Neural crest cell (in vitro differentiated cells): ENCODE measurements around the gene S1PR3. TPM values are rescaled to one million over a fixed set of nuclear protein-coding genes. Genes with fewer than 3 reads are reported as not detected.
A peak's percentile ranks its signal among the peaks of the same experiment; 100 is the strongest.

Experiments used
- DNase-seq: peaks from one replicate; pipeline ENCODE4 v3.0.0; 2021; ENCODE audit warnings: low read depth, mixed read lengths, low spot score
- H3K27ac Mint-ChIP-seq: one replicate; pipeline ENCODE4 v1.8.0; 2021; ENCODE audit warnings: mild to moderate bottlenecking, mixed read lengths; ENCODE audit not compliant: unreplicated experiment
- H3K27me3 Mint-ChIP-seq: 2 replicates; pipeline ENCODE4 v1.8.0; 2021; ENCODE audit warnings: low read depth, mild to moderate bottlenecking, mixed read lengths
- H3K36me3 Mint-ChIP-seq: 2 replicates; pipeline ENCODE4 v1.8.0; 2021; ENCODE audit warnings: low read depth, mild to moderate bottlenecking, mixed read lengths
- H3K4me1 Mint-ChIP-seq: 2 replicates; pipeline ENCODE4 v1.8.0; 2021; ENCODE audit warnings: mixed read lengths
- H3K4me3 Mint-ChIP-seq: one replicate; pipeline ENCODE4 v1.8.0; 2021; ENCODE audit warnings: mild to moderate bottlenecking, mixed read lengths
- H3K9me3 Mint-ChIP-seq: 2 replicates; pipeline ENCODE4 v1.8.0; 2021; ENCODE audit warnings: mixed read lengths
- total RNA-seq: library from RNA; stranded (reverse); gene quantifications from 2 replicates; pipeline ENCODE4 v1.2.1, GENCODE V29; 2021
- TF ChIP-seq, protein P1 (sequence below): fragments of 200-600 bp; sonication (generic); conservative IDR thresholded peaks from 2 replicates; pipeline ENCODE4 v1.5.0; 2021; ENCODE audit warnings: antibody characterized with exemption, mild to moderate bottlenecking

S1PR3 gene
- total RNA-seq, 1 donor from 2014 or later = 7.9 TPM

DNA sequence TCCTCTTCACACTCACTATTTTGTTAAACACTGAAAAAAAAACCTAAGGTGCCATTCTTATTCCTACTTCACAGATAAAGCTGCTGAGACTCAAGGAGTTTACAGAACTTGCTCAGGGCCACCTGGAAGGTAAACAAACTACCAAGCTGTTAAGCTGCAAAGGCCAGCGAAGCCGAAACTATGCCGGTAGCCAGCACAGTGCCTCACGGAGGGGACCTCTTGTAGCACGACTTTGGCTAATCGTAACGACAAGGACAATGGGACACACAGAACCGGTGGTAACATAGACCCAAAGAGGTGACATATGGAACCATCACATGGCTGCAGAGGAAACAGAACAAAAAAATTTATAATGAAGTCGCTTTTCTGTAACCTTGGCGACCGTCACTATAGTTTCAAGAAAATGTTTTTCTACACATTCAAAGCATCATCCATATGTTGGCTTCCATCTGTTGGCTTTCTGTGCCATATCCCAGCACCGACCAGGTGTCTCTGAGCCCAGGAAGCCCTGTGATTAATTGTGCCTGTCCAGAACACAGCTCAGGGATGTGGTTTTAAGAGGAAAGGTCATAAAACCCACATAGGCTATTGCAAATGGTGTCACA lies 60.3 kb downstream of the S1PR3 start:
- no peak overlapping the region for H3K4me3 Mint-ChIP-seq
- H3K27me3 Mint-ChIP-seq = no peaks in the 10 kb centered on the region
- no peak overlapping the region for H3K27ac Mint-ChIP-seq
- peaks cover 13% of the 10 kb centered on the region for H3K36me3 Mint-ChIP-seq
- peaks cover 8% of the 10 kb centered on the region for H3K4me1 Mint-ChIP-seq
- H3K9me3 Mint-ChIP-seq = no peaks in the 10 kb centered on the region
- TF ChIP-seq, protein P1, sequence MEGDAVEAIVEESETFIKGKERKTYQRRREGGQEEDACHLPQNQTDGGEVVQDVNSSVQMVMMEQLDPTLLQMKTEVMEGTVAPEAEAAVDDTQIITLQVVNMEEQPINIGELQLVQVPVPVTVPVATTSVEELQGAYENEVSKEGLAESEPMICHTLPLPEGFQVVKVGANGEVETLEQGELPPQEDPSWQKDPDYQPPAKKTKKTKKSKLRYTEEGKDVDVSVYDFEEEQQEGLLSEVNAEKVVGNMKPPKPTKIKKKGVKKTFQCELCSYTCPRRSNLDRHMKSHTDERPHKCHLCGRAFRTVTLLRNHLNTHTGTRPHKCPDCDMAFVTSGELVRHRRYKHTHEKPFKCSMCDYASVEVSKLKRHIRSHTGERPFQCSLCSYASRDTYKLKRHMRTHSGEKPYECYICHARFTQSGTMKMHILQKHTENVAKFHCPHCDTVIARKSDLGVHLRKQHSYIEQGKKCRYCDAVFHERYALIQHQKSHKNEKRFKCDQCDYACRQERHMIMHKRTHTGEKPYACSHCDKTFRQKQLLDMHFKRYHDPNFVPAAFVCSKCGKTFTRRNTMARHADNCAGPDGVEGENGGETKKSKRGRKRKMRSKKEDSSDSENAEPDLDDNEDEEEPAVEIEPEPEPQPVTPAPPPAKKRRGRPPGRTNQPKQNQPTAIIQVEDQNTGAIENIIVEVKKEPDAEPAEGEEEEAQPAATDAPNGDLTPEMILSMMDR = no peak
- DNase-seq = no peak

DNA sequence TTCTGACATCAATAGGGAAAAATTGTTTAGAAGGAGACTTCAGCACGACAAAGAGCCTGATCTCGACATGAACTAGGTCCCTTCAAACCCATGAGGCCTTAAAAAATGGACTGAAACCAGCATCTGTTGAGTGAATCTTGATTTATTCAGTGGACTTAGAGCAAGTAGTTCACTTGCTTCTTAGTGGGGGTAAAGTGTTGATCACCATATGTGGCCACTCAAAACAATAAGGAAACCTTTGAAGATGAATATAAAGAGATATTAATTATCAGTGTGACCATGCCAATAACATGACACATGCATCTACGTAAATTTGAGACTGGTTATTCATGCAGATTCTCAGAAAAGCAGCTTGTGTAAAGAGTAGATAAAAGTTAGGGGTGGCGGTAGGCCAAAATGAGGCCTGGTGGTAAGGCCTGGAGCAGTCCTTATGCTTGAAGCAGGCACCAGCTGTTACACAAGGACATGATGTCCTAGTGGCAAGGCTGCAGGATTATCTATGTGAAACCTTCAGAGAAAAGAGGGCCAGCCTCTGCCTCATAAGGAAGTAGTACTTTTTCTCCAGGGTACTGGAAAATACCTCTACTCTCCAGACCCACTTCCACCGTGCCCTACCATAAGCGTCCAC lies 61.3 kb downstream of the S1PR3 start:
- Mint-ChIP-seq H3K36me3 (peaks cover 10% of the 10 kb centered on the region), H3K4me1 (peaks cover 8% of the 10 kb centered on the region), H3K9me3 (no peaks in the 10 kb centered on the region), H3K27me3 (no peaks in the 10 kb centered on the region), H3K4me3 (no peak overlapping the region), H3K27ac (peak overlapping the region; percentile 12)
- no peak for DNase-seq
- TF ChIP-seq, protein P1 = no peak

DNA sequence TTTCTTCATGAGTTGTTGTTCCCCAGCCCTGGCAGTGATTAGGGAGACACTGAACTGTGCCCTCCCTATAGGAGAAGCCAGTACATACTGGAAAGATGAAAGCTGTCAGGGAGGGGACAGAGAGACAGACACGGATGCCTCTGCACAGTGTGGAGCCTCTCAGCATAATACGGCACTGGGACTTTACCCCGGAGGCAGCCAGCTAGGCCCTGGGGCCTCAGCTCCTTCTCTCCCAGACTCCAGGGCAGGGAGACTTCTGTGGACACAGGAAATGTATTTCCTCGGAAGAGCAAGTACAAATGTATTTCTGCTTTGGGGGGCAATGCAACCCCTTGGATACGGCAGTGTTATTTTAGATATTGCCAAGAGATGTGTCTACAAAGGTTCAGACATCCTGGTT lies 62.0 kb downstream of the S1PR3 start:
- H3K27ac Mint-ChIP-seq = no peak overlapping the region
- no peaks in the 10 kb centered on the region for H3K9me3 Mint-ChIP-seq
- H3K4me3 Mint-ChIP-seq = no peak overlapping the region
- H3K4me1 Mint-ChIP-seq = peaks cover 8% of the 10 kb centered on the region
- no peaks in the 10 kb centered on the region for H3K27me3 Mint-ChIP-seq
- peaks cover 9% of the 10 kb centered on the region for H3K36me3 Mint-ChIP-seq
- no peak for DNase-seq
- TF ChIP-seq, protein P1 = no peak

Other genes starting within 250 kb of the S1PR3 start
- gene SHC3, start 187.3 kb downstream of the S1PR3 start, total RNA-seq = 14.9 and 17.7 TPM in 2 replicates